ENCODE measurements around the gene GID8. TPM values are rescaled to one million over a fixed set of nuclear protein-coding genes. Genes with fewer than 3 reads are reported as not detected.

Gene GID8
- polyA plus RNA-seq, 1 of the 3 experiments (the other 2 are of a cell fraction) = 18.1 TPM

- POLR2A ChIA-PET = no interaction called here
- peaks cover 61 to 91% of the 10 kb centered on the region in 2 experiments for H3K36me3 ChIP-seq (replicated peaks in 1 of 2; ENCODE audit: control insufficient read depth in 1 of 2, insufficient read depth in 2 of 2, low read length in 1 of 2)
- H2AFZ ChIP-seq (ENCODE audit: low read depth) = no peak overlapping the region
These were observed 45.3 kb upstream of the GID8 start for GRCh38 chr20:62892348-62893304.

GRCh38 chr20:62893700-62894099, 44.2 kb upstream of the GID8 start:
- 0 out of 2 replicates have a peak, but pooled peaks cover 5% of the 10 kb centered on the region for H3K79me2 ChIP-seq (ENCODE audit: insufficient read depth)
- no peaks in the 10 kb centered on the region for H3K9me2 ChIP-seq
- no peaks in the 10 kb centered on the region for H3K9me3 ChIP-seq
- ChIA-PET CTCF (interaction anchor here (0.8 to 3.4 kb wide), 10 partner anchors 8 to 116 kb away, joined by 3 to 22 read pairs (median 4); no protein-coding TSS in a partner anchor), POLR2A (no interaction called here)
- no peaks in the 10 kb centered on the region; a peak in 1 of 4 replicates for H3K4me1 ChIP-seq (ENCODE audit: control insufficient read depth in 1 of 2, insufficient read depth in 2 of 2, low read depth in 1 of 2, low read length in 1 of 2)
- no peaks in the 10 kb centered on the region for H3K27me3 ChIP-seq (ENCODE audit: insufficient read depth)
- TF ChIP-seq MXI1 (IDR thresholded peaks at IDR 0.05; ENCODE audit: low read depth, low read length) = no peak
- TF ChIP-seq USF2 (IDR thresholded peaks at IDR 0.05; ENCODE audit: borderline replicate concordance, low read depth, low read length) = no peak
- TF ChIP-seq RAD21 (IDR thresholded peaks at IDR 0.05; ENCODE audit: low read length) = no peak
- TF ChIP-seq, protein P1, sequence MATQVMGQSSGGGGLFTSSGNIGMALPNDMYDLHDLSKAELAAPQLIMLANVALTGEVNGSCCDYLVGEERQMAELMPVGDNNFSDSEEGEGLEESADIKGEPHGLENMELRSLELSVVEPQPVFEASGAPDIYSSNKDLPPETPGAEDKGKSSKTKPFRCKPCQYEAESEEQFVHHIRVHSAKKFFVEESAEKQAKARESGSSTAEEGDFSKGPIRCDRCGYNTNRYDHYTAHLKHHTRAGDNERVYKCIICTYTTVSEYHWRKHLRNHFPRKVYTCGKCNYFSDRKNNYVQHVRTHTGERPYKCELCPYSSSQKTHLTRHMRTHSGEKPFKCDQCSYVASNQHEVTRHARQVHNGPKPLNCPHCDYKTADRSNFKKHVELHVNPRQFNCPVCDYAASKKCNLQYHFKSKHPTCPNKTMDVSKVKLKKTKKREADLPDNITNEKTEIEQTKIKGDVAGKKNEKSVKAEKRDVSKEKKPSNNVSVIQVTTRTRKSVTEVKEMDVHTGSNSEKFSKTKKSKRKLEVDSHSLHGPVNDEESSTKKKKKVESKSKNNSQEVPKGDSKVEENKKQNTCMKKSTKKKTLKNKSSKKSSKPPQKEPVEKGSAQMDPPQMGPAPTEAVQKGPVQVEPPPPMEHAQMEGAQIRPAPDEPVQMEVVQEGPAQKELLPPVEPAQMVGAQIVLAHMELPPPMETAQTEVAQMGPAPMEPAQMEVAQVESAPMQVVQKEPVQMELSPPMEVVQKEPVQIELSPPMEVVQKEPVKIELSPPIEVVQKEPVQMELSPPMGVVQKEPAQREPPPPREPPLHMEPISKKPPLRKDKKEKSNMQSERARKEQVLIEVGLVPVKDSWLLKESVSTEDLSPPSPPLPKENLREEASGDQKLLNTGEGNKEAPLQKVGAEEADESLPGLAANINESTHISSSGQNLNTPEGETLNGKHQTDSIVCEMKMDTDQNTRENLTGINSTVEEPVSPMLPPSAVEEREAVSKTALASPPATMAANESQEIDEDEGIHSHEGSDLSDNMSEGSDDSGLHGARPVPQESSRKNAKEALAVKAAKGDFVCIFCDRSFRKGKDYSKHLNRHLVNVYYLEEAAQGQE (IDR thresholded peaks at IDR 0.05; ENCODE audit: low read depth, low read length) = no peak
- no peak for TF ChIP-seq NRF1 (IDR thresholded peaks at IDR 0.05; ENCODE audit: low read depth, low read length)
- TF ChIP-seq SMC3 (IDR thresholded peaks at IDR 0.05; ENCODE audit: low read depth, low read length) = 0 out of 2 replicates have a peak, but pooled peaks have one; percentile 4
- TF ChIP-seq, protein P2, sequence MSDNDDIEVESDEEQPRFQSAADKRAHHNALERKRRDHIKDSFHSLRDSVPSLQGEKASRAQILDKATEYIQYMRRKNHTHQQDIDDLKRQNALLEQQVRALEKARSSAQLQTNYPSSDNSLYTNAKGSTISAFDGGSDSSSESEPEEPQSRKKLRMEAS (IDR thresholded peaks at IDR 0.05; ENCODE audit: low read depth) = no peak
- TF ChIP-seq, protein P3, sequence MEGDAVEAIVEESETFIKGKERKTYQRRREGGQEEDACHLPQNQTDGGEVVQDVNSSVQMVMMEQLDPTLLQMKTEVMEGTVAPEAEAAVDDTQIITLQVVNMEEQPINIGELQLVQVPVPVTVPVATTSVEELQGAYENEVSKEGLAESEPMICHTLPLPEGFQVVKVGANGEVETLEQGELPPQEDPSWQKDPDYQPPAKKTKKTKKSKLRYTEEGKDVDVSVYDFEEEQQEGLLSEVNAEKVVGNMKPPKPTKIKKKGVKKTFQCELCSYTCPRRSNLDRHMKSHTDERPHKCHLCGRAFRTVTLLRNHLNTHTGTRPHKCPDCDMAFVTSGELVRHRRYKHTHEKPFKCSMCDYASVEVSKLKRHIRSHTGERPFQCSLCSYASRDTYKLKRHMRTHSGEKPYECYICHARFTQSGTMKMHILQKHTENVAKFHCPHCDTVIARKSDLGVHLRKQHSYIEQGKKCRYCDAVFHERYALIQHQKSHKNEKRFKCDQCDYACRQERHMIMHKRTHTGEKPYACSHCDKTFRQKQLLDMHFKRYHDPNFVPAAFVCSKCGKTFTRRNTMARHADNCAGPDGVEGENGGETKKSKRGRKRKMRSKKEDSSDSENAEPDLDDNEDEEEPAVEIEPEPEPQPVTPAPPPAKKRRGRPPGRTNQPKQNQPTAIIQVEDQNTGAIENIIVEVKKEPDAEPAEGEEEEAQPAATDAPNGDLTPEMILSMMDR (IDR thresholded peaks at IDR 0.05) = peak; percentile 32; the same call in 1 of the 2 replicates
- no peak overlapping the region for H3K4me2 ChIP-seq
- no peak overlapping the region for H3K9ac ChIP-seq
- peak; percentile 57 for DNase-seq
- 92% methylated on average over 4 of the region's 14 CpGs for WGBS (ENCODE audit: low lambda C conversion rate)
- H4K20me1 ChIP-seq (ENCODE audit: insufficient read depth) = no peaks in the 10 kb centered on the region; the same call in 1 of the 2 replicates
- no peak overlapping the region for H3K4me3 ChIP-seq (ENCODE audit: low read depth in 2 of 2, low read length in 1 of 2)
- H3F3A ChIP-seq (replicated peaks; ENCODE audit: insufficient read depth) = peaks cover 12% of the 10 kb centered on the region
- no peak overlapping the region for H3K27ac ChIP-seq (ENCODE audit: low read depth in 2 of 2, low read length in 1 of 2)
- H2AFZ ChIP-seq (ENCODE audit: low read depth) = no peak overlapping the region
- H3K36me3 ChIP-seq (replicated peaks in 1 of 2; ENCODE audit: control insufficient read depth in 1 of 2, insufficient read depth in 2 of 2, low read length in 1 of 2) = peaks cover 55 to 82% of the 10 kb centered on the region in 2 experiments

More at GRCh38 chr20:62892348-62893304, 45.3 kb upstream of the GID8 start:
- H3K4me2 ChIP-seq = no peak overlapping the region
- peaks cover 4% of the 10 kb centered on the region; the same call in 1 of the 2 replicates for H4K20me1 ChIP-seq (ENCODE audit: insufficient read depth)
- H3K9me2 ChIP-seq = no peaks in the 10 kb centered on the region
- peaks cover 8 to 9% of the 10 kb centered on the region in 2 experiments; a peak in 3 of 4 replicates for H3K4me1 ChIP-seq (ENCODE audit: control insufficient read depth in 1 of 2, insufficient read depth in 2 of 2, low read depth in 1 of 2, low read length in 1 of 2)
- peaks cover 23% of the 10 kb centered on the region for H3F3A ChIP-seq (replicated peaks; ENCODE audit: insufficient read depth)
- no peaks in the 10 kb centered on the region for H3K27me3 ChIP-seq (ENCODE audit: insufficient read depth)
- DNase-seq = no peak
- H3K4me3 ChIP-seq (ENCODE audit: low read depth in 2 of 2, low read length in 1 of 2) = no peak overlapping the region
- no peak overlapping the region for H3K27ac ChIP-seq (ENCODE audit: low read depth in 2 of 2, low read length in 1 of 2)
- WGBS (ENCODE audit: low lambda C conversion rate) = 91% methylated on average over 17 of the region's 25 CpGs
- H3K9me3 ChIP-seq = no peaks in the 10 kb centered on the region
- H3K9ac ChIP-seq = no peak overlapping the region
- CTCF ChIA-PET = interaction anchor here (0.9 to 3.4 kb wide), 7 partner anchors 9 to 117 kb away, joined by 3 to 22 read pairs (median 4); no protein-coding TSS in a partner anchor
- 0 out of 2 replicates have a peak, but pooled peaks cover 5% of the 10 kb centered on the region for H3K79me2 ChIP-seq (ENCODE audit: insufficient read depth)
- no peak for TF ChIP-seq RXRA (IDR thresholded peaks at IDR 0.05; ENCODE audit: borderline replicate concordance, low read depth)
- TF ChIP-seq EZH2phosphoT487 (IDR thresholded peaks at IDR 0.05; ENCODE audit: borderline replicate concordance, low read depth) = no peak
- TF ChIP-seq, protein P4, sequence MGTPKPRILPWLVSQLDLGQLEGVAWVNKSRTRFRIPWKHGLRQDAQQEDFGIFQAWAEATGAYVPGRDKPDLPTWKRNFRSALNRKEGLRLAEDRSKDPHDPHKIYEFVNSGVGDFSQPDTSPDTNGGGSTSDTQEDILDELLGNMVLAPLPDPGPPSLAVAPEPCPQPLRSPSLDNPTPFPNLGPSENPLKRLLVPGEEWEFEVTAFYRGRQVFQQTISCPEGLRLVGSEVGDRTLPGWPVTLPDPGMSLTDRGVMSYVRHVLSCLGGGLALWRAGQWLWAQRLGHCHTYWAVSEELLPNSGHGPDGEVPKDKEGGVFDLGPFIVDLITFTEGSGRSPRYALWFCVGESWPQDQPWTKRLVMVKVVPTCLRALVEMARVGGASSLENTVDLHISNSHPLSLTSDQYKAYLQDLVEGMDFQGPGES (IDR thresholded peaks at IDR 0.05; ENCODE audit: low read depth, low read length) = no peak
- no peak for TF ChIP-seq RFX5 (IDR thresholded peaks at IDR 0.05; ENCODE audit: low read length)
- TF ChIP-seq FOXM1 (IDR thresholded peaks at IDR 0.05; ENCODE audit: low read depth) = no peak
- TF ChIP-seq ELF1 (IDR thresholded peaks at IDR 0.05) = no peak
- TF ChIP-seq RCOR1 (IDR thresholded peaks at IDR 0.05; ENCODE audit: low read length) = no peak
- TF ChIP-seq EP300 (IDR thresholded peaks at IDR 0.05; ENCODE audit: borderline replicate concordance in 1 of 2, low read depth in 1 of 2, low read length in 1 of 2) = no peak
- TF ChIP-seq JUND (IDR thresholded peaks at IDR 0.05) = no peak

All from SK-N-SH (cell line).